AG09319 (cell line): Measurements from ENCODE around the gene SLC24A3.

Experiments used
- DNase-seq: peaks from one replicate; pipeline ENCODE4 v3.0.0-alpha.2; 2010; ENCODE audit warnings: low read depth; ENCODE audit errors: extremely low read depth
- TF ChIP-seq, protein P1 (sequence below): IDR thresholded peaks from 2 replicates; pipeline ENCODE4 v1.5.1; 2011; ENCODE audit warnings: low read depth, mild to moderate bottlenecking, inconsistent platforms, low read length, moderate library complexity

Gene SLC24A3

DNA sequence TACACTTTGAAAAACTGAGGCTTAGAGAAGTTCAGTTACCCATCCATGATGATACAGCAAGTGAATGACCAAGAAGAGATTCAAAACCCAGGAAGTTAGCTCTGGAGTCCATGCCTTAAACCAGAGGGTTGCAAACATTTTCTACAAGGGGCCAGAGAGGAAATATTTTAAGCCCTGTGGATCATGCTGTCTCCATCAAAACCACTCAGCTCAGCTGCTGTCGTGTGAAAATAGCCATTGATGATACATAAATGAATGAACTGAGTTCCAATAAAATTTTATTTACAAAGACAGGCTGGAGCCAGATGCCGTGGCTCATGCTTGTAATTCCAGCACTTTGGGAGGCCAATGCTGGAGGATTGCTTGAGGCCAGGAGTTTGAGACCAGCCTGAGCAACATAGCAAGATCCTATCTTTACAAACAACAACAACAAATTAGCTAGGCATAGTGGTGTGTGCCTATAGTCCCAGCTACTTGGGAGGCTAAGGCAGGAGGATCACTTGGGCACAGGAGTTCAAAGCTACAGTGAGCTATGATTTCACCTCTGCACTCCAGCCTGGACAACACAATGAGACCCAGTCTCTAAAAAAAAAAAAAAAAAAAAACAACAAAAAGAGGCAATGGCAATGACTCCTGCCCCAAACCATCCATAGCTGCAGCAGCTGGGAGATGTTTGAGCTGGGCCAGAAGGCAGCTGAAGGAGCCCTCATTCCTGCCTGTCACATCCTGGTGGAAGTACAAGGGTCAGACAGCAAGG, 501.6 kb downstream of the SLC24A3 start:
- TF ChIP-seq, protein P1, sequence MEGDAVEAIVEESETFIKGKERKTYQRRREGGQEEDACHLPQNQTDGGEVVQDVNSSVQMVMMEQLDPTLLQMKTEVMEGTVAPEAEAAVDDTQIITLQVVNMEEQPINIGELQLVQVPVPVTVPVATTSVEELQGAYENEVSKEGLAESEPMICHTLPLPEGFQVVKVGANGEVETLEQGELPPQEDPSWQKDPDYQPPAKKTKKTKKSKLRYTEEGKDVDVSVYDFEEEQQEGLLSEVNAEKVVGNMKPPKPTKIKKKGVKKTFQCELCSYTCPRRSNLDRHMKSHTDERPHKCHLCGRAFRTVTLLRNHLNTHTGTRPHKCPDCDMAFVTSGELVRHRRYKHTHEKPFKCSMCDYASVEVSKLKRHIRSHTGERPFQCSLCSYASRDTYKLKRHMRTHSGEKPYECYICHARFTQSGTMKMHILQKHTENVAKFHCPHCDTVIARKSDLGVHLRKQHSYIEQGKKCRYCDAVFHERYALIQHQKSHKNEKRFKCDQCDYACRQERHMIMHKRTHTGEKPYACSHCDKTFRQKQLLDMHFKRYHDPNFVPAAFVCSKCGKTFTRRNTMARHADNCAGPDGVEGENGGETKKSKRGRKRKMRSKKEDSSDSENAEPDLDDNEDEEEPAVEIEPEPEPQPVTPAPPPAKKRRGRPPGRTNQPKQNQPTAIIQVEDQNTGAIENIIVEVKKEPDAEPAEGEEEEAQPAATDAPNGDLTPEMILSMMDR: no peak
- DNase-seq: no peak

DNA sequence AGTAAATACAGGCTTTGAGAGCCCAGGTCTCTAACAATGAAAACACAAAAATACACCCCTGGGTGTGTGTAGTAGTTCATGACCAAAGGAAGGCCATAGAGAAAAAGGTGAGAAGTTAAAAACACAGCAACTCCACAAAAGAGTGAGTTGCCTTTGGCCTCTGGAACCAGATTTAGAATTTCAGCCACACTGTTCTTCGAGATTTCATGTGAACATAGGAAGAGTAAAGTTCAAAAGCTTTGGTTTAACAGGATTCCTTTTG, 502.1 kb downstream of the SLC24A3 start:
- TF ChIP-seq, protein P1: no peak

DNA sequence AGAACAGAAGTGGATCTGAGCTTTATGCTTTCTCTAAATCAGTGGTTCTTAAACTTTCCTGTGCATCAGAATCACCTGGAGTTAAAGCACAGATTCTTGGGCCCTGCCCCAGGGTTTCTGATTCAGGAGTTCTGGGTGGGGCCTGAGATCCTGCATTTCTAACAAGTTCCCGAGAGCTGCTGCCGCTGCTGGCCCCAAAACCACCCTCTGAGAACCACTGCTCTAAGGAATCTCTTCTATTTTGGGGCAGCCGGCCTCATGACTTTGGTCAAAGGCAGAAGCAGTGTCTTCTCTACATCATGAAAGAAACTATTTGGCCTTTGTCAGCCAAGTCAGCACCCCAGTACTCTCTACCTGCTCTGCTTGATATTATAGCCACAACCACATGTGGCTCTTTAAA, 503.5 kb downstream of the SLC24A3 start:
- no peak for DNase-seq
- TF ChIP-seq, protein P1: no peak

More for the DNA sequence above, 502.1 kb downstream of the SLC24A3 start:
- DNase-seq: no peak

DNA sequence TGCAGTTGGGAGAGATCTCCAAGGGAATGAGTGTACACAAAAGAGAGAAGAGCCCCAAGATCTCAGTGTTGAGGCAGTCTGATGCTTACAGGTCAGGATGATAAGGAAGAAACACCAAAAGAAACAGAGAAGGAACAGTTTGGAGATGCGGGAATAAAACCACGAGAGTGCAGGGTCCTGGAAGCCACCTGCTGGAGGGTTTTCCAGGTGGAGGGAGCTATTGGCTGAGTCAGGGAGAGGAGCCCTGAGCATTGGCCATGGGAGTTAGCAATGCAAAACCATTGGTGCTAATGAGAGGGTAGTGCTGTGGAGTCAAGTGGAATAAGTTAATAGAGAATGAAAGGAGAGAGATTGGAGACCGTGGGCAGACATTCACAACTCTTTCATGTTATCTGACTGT, 506.4 kb downstream of the SLC24A3 start:
- no peak for DNase-seq
- TF ChIP-seq, protein P1: no peak

DNA sequence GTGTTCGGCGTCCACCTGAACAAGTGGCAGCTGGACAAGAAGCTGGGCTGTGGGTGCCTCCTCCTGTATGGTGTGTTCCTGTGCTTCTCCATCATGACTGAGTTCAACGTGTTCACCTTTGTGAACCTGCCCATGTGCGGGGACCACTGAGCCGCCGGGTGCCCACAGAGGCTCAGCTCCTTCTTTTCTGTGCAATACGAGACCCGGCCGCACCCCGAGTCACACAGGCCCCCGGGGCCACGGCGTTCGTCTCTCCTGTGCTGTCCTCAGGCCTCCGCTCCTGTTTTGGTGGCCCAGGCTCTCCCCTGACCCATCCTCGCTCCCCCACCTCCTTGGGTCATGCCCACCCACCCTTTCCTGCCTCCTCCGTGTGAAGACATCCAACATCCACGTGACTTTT, 508.5 kb downstream of the SLC24A3 start:
- no peak for DNase-seq
- TF ChIP-seq, protein P1: no peak

DNA sequence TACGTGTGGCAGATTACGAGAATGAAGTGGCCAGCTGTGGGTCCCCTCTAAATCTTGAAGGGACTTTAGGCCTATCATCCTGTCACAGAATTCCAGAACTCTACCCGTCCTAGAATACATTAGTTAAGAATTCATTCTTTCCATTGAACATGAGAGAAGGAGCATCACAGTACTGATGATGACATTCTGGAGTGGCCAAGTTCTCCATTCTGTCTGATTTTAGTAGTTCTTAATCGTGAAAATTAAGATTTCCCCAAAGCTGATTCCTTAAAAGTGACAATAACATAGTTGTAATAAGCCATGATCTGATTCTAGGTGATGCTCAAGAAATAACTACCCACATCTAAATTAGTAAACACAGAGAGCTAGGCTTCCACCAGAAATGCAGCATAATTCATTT, 510.6 kb downstream of the SLC24A3 start:
- DNase-seq: no peak

DNA sequence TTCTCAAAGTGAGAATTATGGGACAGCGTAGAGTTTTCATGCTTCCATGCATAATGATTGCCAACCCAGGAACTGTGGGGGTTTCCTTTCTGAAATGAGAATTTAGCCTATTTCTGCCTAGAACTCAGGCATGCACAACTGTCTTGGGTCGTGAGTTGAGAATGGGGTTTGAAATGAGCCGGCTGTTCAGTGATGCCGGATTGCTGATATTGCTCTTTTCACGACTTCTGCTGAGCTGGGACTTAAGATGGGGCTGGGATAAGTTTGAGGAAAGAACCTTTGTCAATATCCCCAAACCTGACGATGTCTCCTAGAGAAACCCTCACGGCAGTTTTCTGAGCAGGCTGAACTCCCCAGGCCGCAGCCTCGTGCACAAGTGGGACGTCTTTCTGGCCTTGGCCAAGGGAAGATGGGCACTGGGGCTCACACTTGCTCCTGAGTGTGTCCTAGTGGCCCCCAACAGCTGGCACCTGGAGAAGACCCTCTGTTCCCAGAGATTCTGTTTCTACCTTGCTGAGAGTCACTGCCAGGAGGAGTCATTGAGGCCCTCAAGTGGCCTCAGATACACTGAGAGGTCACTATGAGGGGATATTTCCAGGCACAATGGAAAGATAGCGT, 511.5 kb downstream of the SLC24A3 start:
- DNase-seq: no peak
- TF ChIP-seq, protein P1: no peak

More for the DNA sequence above, 510.6 kb downstream of the SLC24A3 start:
- TF ChIP-seq, protein P1: no peak
